Adipocyte (in vitro differentiated cells): ENCODE data around the gene GTF3C2.
"Not testable (repeated sequence)": the region's sequence is repeated elsewhere in the genome, so short reads cannot be mapped to it uniquely, and the experiment has no call there.

Source experiments
- DNase-seq: peaks from one replicate; pipeline ENCODE4 v3.0.0-alpha.2; 2015; ENCODE audit warnings: low read depth
- H3K27me3 ChIP-seq: replicated peaks from 2 replicates; pipeline ENCODE4 v1.7.0; 2013; ENCODE audit warnings: mild to moderate bottlenecking, low read length, moderate library complexity; ENCODE audit not compliant: control insufficient read depth, insufficient read depth
- H3K36me3 ChIP-seq: 2 replicates; pipeline ENCODE4 v1.7.0; 2013; ENCODE audit warnings: low read length, mild to moderate bottlenecking, moderate library complexity; ENCODE audit not compliant: control insufficient read depth, insufficient read depth, severe bottlenecking
- H3K4me1 ChIP-seq: 2 replicates; pipeline ENCODE4 v1.7.0; 2013; ENCODE audit warnings: mild to moderate bottlenecking, low read length, moderate library complexity; ENCODE audit not compliant: control insufficient read depth, insufficient read depth
- H3K4me3 ChIP-seq: 2 replicates; pipeline ENCODE4 v1.7.0; 2013; ENCODE audit warnings: mild to moderate bottlenecking, low read length, moderate library complexity
- H3K9ac ChIP-seq: 2 replicates; pipeline ENCODE4 v1.7.0; 2013; ENCODE audit warnings: mild to moderate bottlenecking, low read length, moderate library complexity
- H3K9me3 ChIP-seq: 2 replicates; pipeline ENCODE4 v1.7.0; 2013; ENCODE audit warnings: mild to moderate bottlenecking, low read length, moderate library complexity; ENCODE audit not compliant: control insufficient read depth

The GTF3C2 gene

DNA sequence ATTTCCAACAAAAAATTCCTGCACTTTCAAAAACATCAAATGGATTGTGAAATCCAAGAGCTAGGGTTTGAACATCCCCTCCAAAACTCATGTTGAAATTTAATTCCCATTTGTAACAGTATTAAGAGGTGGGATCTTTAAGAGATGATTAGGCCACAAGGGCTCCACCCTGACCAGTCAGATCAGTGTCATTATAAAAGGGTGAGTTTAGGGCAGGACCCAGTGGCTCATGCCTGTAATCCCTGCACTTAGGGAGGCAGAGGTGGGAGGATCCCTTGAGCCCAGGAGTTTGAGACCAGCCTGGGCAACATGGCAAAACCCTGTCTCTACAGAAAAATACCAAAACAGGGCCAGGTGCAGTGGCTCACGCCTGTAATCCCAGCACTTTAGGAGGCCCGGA lies 8.9 kb downstream of the GTF3C2 start:
- DNase-seq, result no peak
- Histone ChIP-seq H3K4me3 (no peak overlapping the region), H3K36me3 (peaks cover 9% of the 10 kb centered on the region), H3K9me3 (no peaks in the 10 kb centered on the region), H3K27me3 (no peaks in the 10 kb centered on the region), H3K4me1 (peaks cover 16% of the 10 kb centered on the region), H3K9ac (no peak overlapping the region)

DNA sequence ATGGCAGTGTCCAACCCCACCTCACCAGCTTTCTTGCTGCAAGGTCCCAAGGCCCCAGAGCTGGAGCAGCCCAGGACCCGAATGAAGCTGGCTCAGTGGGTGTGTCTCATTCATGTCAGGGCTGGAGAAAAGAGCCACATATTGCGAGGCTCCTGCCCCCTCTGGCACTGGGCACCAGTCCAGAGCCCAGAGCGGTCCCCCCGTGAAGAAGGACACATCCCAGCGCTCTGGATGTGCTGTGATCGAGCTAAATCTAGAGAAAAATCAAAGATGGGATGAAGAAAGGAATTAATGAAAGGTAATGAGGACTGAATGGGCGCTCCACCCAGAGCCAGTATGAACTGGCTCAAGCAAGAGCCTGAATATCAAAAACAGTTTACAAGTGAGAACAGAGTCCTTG lies 20.4 kb downstream of the GTF3C2 start:
- Histone ChIP-seq H3K36me3 (peaks cover 81% of the 10 kb centered on the region), H3K9ac (no peak overlapping the region), H3K4me3 (no peak overlapping the region), H3K27me3 (no peaks in the 10 kb centered on the region), H3K4me1 (no peaks in the 10 kb centered on the region), H3K9me3 (no peaks in the 10 kb centered on the region)
- no peak for DNase-seq

DNA sequence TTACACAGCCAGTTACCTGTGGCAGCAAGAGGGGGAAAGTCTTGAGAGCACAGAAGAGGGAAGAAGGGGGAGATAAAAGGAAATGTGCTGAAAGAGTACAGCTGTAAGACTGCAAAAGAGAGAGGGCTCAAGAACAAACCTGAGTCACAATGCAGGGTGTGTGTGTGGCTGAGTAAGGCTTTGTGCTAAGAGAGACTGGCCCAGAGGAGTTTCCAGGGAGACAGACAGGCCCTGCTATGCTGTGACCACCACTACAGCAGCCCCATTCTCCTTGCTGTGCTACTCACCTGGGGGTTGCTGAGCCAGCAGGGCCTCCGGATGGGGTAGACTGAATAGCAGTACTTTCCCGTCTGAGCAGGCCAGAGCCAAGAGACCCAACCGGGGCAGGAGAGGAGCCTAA lies 21.3 kb downstream of the GTF3C2 start:
- Histone ChIP-seq H3K27me3 (no peaks in the 10 kb centered on the region), H3K4me3 (no peak overlapping the region), H3K9ac (no peak overlapping the region), H3K9me3 (no peaks in the 10 kb centered on the region), H3K4me1 (no peaks in the 10 kb centered on the region), H3K36me3 (peaks cover 81% of the 10 kb centered on the region)
- no peak for DNase-seq

GRCh38 chr2:27324720-27325119 lies 31.8 kb downstream of the GTF3C2 start:
- H3K9me3 ChIP-seq, result no peaks in the 10 kb centered on the region
- H3K36me3 ChIP-seq, result peaks cover 42% of the 10 kb centered on the region
- no peak overlapping the region for H3K4me3 ChIP-seq
- H3K4me1 ChIP-seq, result peaks cover 36% of the 10 kb centered on the region
- no peaks in the 10 kb centered on the region for H3K27me3 ChIP-seq
- no peak overlapping the region for H3K9ac ChIP-seq
- no peak for DNase-seq

GRCh38 chr2:27323596-27324285 lies 32.8 kb downstream of the GTF3C2 start:
- Histone ChIP-seq H3K4me3 (peak overlapping the region; percentile 94), H3K9me3 (no peaks in the 10 kb centered on the region), H3K9ac (peak overlapping the region; percentile 99), H3K4me1 (peaks cover 36% of the 10 kb centered on the region), H3K36me3 (peaks cover 33% of the 10 kb centered on the region), H3K27me3 (no peaks in the 10 kb centered on the region)
- no peak for DNase-seq

DNA sequence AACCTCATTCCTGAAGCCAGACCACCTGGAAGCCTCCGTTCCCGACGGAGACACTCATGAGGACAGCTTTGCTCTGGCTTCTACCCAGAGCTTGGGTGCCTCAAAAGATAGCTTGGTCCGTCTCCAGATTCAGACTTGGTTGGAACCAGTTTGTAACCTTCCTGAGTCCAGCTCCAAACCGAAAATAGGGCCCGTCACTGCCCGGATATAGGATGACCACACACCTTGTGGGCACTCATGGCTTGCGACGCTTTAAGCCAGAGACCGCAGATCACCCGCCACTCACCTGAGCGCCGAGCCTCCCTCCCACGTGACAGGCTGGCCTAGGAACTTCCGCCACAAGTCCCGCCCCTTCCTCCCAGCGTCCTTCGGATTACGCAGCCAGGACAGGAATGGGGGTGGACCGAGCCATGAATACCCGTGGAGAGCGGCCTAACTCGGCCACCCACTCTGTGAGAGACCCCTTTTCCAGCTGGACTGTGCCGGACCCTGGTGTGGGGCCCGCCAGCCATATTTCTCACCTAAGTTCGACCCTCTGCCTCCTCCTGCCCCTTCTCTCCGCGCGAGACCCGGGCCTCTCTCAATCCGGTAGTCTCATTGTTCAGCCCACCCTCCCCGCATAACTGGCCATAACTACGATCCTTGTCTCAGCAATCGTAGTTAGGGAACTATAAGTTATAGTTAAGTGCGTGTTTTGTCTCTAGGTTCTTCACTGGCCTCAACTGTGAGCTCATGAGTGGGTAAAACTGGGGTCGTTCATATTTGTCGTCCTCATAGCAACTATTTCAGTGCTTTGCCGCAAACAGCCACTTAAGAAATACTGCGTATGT lies 33.6 kb downstream of the GTF3C2 start, which contains the start of gene MPV17:
Gene MPV17, minus strand, starts transcription at position 332 of the 830 bp plus-strand sequence. CDS start 580 bp downstream, outside the sequence.
- Histone ChIP-seq H3K4me3 (peak within 1 kb of the TSS; percentile 94), H3K27me3 (no peaks in the 10 kb centered on the region), H3K9me3 (no peaks in the 10 kb centered on the region), H3K9ac (peak within 1 kb of the TSS; percentile 99), H3K4me1 (peaks cover 36% of the 10 kb centered on the region), H3K36me3 (peaks cover 25% of the 10 kb centered on the region)
- peak; percentile 97 for DNase-seq

DNA sequence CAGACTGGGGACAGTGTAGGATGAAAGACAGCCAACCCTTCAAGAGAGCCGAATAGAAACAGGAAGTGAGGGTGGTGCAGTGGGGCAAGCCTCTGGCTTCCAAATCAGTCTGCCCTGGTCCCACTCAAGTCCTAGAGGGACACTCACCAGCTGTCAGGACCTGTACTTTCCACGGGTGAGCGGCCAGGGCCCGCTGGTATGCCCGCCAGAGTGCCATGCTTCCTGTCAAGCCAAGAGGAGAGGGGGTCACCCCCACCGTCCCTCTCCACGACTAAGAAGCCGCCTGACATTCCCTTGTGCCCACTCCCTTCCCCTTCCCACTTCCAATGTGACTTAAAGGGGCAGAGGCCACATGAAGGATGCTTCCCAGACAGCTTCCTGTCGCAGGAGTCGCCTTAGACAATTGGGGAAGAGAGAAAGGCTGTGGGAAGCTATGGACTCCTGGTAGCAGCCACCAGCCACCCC lies 34.2 kb downstream of the GTF3C2 start:
- Histone ChIP-seq H3K4me1 (peaks cover 36% of the 10 kb centered on the region), H3K9me3 (no peaks in the 10 kb centered on the region), H3K9ac (peak overlapping the region; percentile 99), H3K4me3 (peak overlapping the region; percentile 94), H3K36me3 (peaks cover 20% of the 10 kb centered on the region), H3K27me3 (no peaks in the 10 kb centered on the region)
- DNase-seq, result peak; percentile 50

DNA sequence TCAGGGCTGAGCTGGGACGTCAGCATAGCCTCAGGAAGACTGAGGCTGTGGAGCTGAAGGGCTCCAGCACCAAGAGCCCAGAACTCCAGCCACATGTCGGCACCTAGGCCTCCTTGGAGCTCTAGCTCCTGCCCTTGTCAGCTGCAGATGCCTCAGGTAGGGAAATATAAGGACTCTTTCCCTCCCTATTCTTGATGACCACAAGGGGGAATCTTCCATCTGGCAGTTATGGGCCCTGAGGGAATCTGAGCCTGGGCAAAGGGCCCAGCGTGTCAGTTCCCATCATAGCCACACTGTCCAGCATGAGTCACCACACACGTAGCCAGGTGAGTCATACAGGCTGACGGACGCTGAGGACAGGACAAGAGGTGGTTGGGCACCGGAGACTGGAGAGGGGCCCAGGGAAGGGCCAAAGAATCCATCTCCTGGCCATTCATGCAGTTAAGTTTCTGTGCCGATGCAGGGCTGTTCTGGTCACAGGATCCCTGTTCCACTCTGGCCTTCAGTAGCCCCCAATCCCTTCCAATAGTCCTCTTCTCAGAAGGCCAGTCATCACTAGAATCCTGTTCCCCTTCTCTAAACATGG lies 35.5 kb downstream of the GTF3C2 start:
- peaks cover 16% of the 10 kb centered on the region for H3K36me3 ChIP-seq
- H3K27me3 ChIP-seq, result no peaks in the 10 kb centered on the region
- peak overlapping the region; percentile 94 for H3K4me3 ChIP-seq
- peak; percentile 92 for DNase-seq
- H3K4me1 ChIP-seq, result peaks cover 36% of the 10 kb centered on the region
- H3K9ac ChIP-seq, result peak overlapping the region; percentile 35
- H3K9me3 ChIP-seq, result no peaks in the 10 kb centered on the region

GRCh38 chr2:27319839-27320238 lies 36.7 kb downstream of the GTF3C2 start:
- not testable (repeated sequence) for H3K9ac ChIP-seq, H3K9me3 ChIP-seq, H3K27me3 ChIP-seq, DNase-seq, H3K36me3 ChIP-seq, H3K4me3 ChIP-seq
- H3K4me1 ChIP-seq, result peaks cover 36% of the 10 kb centered on the region

DNA sequence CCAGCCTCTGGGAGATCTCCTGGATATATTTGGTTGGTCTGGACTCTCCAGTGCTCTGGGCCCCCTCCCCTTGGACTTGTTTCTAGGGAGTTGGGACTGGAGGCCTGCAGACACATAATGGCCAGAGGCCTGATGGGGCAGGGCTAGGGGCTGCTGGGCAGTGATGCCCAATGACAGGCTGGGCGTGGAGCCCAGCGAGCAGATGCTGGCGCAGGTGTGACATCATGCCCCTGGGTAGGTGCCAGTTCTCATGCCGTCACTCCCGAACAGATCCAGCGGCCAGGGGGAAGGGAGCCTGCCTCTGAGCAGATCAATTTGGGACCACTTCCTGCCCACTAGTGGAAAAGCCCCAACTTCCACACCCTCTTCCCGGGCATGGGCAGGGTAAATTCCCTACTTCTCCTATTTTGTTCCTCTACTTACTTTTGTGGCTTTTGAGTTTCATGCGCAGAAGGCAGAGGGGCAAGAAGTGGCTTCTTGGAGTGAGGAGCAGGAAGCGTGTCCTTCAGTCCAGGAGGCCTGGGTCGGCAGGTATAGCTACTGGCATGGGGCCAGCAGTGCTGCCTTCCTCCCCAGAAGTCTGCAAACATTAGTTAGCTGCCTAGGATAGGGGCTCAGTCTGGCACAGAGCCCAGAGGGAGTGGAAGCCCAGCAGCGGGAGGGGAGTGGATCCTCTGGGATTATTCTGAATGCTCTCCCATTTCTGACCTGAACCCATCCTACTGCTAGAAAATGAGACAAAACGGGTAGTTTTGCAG lies 39.7 kb downstream of the GTF3C2 start:
- H3K9ac ChIP-seq, result no peak overlapping the region
- peaks cover 10% of the 10 kb centered on the region for H3K36me3 ChIP-seq
- H3K27me3 ChIP-seq, result no peaks in the 10 kb centered on the region
- no peak for DNase-seq
- H3K4me1 ChIP-seq, result peaks cover 14% of the 10 kb centered on the region
- H3K4me3 ChIP-seq, result no peak overlapping the region
- no peaks in the 10 kb centered on the region for H3K9me3 ChIP-seq
